Mucosa of gallbladder (tissue), 1 donor: ENCODE measurements around the gene ZNF837. TPM values are rescaled to one million over a fixed set of nuclear protein-coding genes. Genes with fewer than 3 reads are reported as not detected.
"Not testable (repeated sequence)": the region's sequence is repeated elsewhere in the genome, so short reads cannot be mapped to it uniquely, and the experiment has no call there.

Experiments
- DNase-seq: peaks from one replicate; pipeline ENCODE4 v3.0.0-alpha.2; 2020; ENCODE audit warnings: low spot score
- total RNA-seq: library from RNA; stranded (reverse); gene quantifications from one replicate; pipeline ENCODE4 v1.2.1, GENCODE V29; 2021
- donor health status: DM: no; HTN: no; CAD: no.

Gene ZNF837
- 2.9 TPM for total RNA-seq

DNA sequence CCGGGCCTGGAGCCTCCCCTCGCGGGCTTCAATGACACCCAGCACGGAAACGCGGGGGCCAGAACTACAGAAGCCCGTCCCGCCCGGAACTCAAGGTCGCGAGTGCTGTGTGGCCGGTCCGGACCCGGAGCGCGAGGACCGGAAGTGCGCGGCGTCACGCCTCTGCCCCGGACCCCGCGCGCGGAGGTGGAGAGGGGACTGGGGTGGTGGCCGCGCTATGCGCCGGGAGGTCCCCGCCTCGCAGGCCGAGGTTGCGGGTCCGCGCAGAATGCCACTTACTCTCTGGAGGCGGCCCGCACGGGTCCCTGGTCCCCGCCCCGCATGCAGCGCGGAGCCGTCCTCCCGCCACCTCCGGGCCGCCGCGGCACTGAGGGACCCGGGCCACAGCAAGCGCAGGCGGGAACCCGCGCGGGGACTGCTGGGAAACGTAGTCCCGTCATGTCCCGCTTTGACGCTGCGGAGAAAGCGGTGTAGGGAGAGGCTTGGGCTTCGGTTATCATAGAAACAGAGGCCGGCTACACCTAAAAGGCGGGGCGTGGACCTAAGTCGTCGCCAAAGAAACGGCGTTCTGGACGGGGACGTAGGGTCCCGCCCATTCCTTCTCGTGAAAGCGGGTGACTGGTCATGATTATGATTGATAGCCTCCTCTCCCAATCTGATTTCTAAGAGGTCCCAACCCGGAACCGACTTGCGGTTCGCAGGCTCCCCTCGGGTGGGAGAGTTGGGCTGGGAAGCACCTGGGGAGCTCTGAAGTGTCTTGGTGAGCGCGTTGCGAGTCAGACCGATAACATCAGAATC is at the start of gene ZNF837:
Gene ZNF837 (minus strand): TSS at position 369 of the 798 bp plus-strand sequence. CDS start 11,698 bp downstream, outside the sequence.
- DNase-seq, result peak; percentile 100

DNA sequence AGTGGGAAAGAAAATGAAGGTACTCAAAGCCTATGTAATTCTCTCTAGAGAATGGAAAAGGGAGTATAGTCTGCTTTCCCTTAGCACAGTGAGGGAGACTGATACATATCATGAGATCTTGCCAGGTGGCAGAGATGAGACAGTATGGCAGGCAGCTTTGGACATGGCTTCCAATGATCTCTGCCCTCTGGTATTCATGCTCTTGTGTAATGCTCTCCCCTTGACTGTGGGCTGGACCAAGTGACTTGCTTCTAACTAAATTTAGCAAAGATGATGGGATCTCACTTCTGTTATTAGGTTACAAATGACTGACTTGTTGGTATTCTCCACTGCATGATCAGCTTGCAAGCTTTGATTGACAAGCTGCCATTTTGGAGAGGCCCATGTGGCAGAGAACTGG is 48.9 kb upstream of the ZNF837 start:
- DNase-seq, result no peak

DNA sequence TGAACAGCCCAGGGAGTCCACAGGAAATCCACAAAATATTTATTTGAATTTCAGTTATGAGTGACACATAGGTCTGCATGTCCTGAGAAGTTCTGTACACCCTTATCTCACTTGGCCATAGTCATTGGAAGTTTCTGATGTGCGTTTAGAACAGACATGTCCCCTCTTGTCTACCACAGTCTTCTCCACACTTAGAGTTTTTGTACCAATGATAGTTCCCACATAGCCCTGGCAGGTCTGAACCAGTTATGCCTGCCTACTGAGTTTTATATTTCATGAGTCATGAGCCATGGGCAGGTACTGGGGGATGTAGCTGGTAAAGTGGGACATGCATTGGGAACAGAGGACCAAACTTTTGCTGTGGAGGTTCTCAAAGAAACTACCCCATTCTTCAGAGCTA is 47.8 kb upstream of the ZNF837 start:
- no peak for DNase-seq

DNA sequence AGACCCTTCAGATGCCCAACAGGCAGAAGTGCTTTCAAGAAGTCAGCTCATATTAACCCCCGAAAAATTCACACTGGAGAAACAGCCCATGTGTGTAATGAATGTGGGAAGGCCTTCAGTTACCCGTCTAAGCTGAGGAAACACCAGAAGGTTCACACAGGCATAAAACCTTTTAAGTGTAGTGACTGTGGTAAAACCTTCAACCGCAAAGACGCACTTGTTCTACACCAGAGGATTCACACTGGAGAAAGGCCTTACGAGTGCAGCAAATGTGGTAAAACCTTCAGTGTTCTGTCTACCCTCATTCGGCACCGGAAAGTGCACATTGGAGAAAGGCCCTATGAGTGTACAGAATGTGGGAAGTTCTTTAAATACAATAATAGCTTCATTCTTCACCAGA is 36.2 kb upstream of the ZNF837 start:
- no peak for DNase-seq

DNA sequence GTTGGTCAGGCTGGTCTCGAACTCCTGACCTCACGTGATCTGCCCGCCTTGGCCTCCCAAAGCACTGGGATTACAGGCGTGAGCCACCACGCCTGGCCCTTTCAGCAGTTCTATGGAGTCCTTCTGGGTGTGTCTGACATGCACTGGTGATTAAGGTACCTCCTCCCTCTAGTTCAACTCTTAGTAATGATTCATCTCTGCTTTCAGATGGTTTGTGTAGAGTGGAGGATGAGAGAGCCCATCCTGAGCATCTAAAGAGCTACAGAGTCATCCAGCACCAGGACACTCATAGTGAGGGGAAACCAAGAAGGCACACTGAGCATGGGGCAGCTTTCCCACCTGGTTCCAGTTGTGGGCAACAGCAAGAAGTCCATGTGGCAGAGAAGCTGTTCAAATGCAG is 35.8 kb upstream of the ZNF837 start:
- DNase-seq, result no peak

DNA sequence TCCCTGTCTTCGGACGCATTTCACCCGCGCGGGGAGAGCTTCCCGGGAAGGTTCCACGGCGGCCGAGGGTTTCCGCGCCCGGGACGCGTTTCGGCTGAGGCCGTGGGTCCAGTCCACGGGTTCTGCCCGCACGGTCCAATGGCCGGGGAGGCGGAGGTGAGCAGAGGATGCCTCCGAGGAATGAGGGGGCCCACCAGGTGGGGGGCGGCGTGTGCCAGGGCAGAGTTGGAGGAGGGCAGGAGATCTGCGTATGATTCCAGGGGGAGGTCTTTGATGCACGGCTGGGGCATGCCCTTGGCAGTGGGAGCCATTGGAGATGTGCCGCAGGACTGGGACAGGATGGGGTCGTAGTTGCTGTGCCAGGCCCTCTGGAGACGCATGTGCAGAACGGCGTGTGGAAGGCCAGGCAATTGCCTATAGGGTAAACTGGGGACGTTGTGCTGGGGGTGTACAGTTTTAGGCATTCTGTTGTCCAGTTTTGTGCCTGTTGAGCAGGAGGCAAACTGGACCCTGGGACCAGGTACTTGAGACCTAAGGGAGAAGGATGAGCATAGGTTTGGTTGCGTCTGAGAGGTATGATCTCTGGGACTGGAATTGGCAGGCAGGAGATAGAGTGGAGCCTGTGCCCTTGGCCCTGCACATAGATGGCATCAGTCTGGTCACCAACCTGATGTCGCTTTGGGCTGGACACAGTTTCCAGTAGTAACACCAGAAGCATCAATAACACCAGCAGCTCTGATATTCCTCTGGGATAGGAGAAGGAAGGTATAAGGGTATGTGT is 28.4 kb upstream of the ZNF837 start:
- no peak for DNase-seq

DNA sequence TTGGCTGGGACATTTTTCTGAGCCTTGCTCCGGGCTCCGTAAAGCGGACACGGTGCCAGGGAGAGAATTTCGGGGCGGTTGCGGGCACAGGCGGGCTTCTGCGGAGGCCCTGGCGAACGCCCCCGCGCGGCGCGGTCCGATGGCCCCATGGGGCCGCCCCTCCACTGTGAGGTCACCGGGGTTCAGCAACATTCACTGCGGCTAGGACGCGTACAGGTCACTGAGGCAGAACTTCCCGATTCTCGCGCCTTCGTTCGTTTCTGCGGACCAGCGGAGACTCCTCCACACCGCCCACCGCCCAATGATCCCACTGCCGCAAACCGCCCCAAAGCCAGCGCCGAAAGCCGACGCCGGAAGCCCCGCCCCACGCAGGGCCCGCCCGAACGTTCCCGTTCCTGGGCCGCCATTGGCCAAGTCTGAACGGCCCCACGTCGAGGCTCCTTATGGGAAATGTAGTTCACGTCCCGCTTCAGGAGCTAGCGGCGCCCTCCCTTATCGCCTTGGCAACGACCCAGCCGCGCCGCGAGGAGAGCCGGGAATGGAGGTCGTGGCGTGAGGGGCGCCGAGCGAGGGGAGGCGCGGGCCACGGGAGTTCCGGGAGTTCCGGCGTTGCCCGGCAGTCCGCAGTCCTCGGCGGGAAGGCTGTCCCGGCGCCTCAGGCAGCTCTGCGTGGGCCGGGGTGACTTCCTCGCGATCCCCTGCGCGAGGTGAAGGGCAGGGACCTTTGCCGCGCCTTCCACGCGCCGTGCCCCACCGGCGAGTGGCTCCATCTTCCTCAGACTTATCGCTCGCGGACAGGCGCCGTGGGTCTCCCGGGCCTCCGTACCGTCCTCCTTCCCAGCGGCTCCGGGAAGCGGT is 27.6 kb upstream of the ZNF837 start, which contains the start of gene ZNF584:
Gene ZNF584 (plus strand): TSS at position 498 of the 858 bp plus-strand sequence. CDS start 499 bp downstream, outside the sequence.
- peak; percentile 95 for DNase-seq

DNA sequence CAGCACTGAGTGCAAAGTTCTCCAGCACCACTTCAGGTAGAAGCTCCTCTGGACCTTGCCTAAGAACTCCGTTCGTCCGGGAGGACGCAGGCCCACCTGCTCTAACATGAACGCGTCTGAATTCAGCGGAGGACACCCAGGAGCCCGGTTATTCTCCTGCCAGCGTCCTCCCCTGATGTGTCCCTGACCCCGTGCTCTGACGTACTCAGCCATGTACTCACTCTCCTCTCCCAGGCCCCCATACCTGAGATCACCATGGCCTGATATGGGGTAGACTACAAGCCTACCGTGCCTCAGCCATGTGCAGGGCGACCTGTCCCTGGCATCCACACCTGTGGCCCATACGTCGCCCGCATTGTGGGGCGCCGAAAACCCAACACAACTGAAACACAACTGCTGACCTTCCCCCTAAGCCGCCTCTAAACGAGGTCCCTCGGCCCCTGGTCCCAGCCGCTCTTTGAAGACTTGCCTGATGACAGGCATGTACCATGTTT is 26.9 kb upstream of the ZNF837 start:
- DNase-seq, result no peak

DNA sequence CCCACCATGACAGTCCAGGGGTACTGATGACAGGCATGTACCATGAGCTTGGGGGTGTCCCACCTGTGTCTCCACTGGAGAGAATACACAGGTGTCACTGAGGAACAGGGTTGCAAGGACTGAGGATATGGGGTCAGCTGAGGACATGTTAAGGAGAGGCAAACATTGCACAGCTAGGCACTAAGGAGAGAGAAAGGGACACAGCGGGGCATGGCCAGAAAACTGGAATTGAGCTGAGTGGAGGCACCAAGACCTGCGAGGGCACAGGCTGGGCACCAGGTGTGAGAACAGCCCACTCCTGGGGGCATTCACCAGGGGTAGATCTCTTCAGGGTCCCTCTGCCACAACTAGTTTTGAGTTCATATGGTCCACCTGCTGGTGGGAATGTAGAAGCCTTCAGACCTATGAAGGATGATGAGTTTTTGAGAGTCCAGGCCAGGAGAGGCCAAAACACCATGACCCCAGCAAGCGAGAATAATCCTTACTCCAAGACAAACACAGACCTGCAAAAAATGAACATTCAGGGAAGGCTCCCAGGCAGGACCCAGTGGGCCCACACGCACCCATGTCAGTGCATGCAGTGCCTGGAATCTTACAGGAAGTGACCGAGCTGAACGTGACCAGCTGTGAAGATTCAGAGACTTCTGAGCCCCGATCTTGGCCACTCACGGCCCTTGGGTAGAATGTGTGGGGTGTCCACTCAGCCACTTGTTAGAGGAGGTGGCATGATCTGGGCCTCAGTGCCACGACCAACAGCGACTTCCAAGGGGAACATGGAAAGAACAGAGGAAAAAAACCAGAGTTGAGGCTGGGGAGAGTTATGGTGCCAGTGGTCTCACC is 26.2 kb upstream of the ZNF837 start:
- DNase-seq, result no peak

DNA sequence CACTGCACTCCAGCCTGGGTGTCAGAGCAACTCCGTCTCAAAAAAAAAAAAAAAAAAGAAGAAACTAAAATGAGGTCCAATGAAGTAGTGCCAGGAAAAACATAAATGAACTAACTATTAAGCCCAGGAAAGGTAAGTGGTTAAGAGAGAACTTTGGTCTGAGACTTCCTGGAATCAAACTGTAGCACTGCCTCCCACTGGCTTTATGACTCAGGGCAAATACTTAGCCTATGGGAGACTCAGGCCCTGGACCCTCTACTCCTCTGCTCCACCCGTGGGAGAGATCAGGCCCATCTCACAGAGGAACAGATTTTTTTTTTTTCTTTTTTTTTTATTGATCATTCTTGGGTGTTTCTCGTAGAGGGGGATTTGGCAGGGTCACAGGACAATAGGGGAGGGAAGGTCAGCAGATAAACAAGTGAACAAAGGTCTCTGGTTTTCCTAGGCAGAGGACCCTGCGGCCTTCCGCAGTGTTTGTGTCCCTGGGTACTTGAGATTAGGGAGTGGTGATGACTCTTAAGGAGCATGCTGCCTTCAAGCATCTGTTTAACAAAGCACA is 23.2 kb upstream of the ZNF837 start:
- not testable (repeated sequence) for DNase-seq

DNA sequence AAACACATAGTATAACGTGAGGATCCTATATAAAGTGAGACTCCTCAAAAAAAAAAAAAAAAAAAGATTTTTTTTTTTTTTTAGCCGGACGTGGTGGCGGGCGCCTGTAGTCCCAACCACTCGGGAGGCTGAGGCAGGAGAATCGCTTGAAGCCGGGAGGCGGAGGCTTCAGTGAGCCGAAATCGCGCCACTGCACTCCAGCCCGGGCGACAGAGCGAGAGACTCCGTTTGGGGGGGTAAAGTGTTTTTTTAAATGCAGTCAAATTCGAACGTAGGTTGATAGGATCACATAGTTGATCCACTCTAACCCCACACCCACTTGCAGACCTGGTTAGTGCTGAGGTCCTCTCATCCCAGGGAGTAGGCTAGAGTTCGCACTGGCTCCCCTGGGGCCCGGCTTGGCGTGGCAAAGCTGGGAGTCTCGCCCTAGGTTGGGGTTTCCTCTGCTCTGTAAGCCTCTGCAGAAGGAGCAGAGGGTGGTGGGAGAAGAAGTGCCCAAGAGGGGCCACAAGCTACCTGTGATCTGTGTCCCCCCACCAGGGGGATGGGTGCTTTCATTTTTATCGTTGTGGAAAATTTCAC is 21.1 kb upstream of the ZNF837 start:
- no peak for DNase-seq

DNA sequence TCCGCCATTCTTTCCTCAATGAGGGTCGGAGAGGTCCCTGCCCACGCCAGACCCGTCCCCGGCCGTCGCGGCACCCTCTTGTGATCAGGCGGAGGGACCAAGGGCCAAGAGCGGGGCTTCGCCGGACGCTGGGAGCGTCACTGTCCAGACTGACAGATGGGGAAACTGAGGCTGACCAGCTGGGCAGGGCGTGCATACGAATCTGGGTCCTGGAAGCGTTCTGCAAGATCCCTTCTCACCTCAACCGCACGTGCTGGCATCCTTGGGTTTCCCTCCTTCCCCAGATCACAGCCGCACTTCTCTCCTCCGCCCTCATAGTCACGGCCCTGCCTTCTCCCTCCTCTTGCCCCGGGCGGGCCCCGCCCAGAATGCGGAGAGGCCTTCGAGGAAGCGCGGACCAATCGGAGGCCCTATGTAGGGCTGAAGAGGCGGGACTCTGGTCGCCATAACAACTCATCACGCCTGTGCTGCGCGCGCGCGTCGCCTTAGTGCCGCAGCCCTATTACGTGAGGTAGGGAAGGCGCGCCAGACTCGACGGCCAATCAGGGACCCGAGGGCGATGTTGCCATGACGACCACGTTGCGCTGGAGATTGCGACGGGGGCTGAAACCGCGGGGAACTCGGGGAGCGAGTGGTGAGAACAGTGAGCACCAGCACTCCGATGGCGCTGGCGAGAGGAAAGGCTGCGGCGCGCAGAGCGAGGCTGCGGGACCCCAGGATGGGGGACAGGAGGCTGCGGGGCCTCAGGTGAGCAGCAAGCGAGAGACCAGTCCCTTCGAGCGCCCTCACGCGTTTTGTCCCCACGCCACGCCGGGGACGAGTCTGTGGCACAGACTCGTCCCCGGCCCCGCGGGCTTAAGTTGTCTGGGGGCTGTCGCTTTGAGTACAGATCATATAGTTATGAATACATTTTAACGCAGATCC is 20.3 kb upstream of the ZNF837 start:
- peak; percentile 100 for DNase-seq

DNA sequence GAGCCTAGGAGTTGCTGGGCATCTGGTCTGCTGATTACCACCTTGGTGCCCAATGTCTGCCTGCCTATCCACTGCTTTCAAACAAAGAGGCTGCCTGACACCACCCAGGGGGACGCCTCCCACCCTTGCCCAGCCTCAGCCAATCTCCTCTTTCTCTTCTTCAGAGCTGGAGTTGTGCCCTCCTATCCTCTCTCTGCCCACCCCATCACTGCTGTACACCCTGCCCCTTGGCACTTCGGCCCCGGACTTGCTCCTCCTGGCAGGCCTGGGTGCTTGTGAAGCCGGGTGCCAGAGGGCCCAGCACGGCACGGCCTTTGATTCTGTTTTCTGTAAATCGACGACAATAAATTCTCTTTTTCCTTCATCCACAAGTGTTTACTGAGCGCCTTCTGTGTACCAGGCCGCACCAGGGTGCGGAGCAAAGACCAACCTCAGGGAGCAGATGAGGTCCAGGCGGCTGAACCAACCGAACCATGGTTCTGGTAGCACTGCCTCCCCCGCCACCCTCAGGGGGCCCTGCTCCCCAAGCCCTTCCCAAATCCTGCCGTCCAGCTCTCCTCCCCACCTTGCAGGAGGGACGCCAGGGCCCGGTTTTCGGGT is 19.6 kb upstream of the ZNF837 start:
- DNase-seq, result no peak

DNA sequence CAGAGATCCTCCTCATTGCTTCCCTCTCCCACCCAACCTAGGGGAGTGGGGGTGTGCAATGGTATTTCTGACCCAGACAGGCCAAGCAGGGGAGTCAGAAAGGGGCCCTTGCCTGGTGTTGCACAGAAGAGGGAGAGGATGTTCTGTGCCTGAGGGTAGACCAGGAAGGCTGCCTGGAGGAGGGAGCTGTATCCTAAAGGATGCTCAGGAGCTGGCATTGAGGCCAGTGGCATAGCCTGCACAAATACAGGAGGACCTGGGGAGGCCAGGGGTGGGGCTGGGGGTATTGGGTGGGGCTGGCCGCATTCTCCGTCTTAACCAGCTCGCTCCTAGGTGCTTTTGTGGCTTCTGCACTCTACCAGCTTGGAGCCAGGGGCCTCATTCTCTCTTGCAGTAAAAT is 19.1 kb upstream of the ZNF837 start:
- DNase-seq, result no peak

DNA sequence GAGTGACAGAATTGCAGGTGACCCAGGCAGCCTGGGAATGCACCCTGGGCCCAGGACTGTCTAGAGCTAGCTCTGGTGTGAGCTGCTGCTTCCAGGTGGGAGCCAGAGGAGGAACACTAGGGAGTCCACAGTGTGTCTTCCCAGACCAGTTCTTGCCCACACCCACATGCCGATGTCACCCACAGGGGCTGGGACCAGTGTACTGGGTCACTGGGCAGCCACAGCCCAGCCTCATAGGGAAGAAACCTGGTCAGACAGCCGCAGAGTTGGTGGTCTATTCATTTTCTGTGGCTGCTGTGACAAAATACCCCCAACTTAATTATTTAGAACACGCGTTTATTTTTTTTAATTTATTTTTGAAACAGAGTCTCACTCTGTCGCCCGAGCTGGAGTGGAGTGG is 17.7 kb upstream of the ZNF837 start:
- DNase-seq, result no peak

DNA sequence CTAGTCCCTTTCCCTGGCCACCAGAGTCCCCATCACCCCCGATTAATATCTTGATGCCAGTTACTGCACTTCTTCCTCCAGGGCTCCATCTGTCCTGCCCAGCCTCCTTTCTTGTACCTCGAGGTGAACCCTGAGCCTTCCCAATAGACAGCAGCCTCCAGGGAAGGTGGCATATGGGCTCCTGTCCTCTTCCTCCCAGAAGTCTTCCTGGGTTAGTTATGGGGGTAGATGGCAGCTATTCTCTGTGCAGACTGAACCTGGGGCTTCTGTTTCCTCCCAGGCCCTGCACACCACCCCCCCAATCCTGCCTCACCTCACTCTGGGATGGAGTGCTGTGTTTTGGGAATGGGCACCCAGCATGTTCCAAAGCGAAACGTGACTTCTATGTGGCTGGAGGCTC is 17.3 kb upstream of the ZNF837 start:
- DNase-seq, result no peak

DNA sequence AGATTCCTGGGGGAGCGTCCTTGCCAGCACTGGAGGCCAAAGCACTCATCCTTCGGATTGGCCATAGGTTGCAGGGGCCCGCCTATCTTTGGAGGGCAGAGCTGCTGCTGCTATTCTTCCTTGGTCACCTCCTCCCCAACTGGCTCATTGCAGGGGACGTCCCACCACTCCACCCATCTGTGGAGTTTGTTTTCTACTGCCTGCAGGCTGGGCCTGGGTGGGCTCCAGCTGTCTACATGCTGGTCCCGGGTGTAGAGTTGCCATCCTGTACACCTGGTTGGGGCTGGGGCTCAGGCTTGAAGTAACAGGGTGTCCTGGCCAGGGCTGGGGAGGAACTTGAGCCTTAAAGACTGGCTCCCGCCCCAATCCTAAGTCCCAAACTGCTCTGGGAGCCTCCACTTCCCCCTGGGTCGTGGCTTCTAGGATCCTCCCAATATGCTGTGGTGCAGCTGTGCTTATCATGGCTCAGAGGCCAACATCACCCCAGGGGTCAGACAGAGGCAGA is 16.8 kb upstream of the ZNF837 start:
- no peak for DNase-seq
